Upper lobe of left lung (tissue), 6 donors: ENCODE data around the gene ASTN2. TPM values are rescaled to one million over a fixed set of nuclear protein-coding genes. Genes with fewer than 3 reads are reported as not detected.

Experiments used
- ATAC-seq, 2 donors: fragments of 200-7000 bp; cut with Tn5 transposase; one replicate each; pipeline ENCODE4 v1.9.1; 2022; ENCODE audit warnings: mild to moderate bottlenecking in 2 of 2, moderate library complexity in 2 of 2; ENCODE audit not compliant: low FRiP score in 2 of 2
- DNase-seq, 2 donors: peaks; one replicate each; pipeline ENCODE4 v3.0.0-alpha.2; 2019 to 2020
- H3K27ac ChIP-seq, 4 donors: fragments of 200-600 bp; sonication (generic); one replicate each; pipeline ENCODE4 v1.5.1; 2016 to 2019
- H3K27me3 ChIP-seq, 4 donors: fragments of 200-600 bp; sonication (generic); one replicate each; pipeline ENCODE4 v1.5.1; 2017 to 2019
- H3K36me3 ChIP-seq, 4 donors: fragments of 200-600 bp; sonication (generic); one replicate each; pipeline ENCODE4 v1.5.1; 2016 to 2019
- H3K4me1 ChIP-seq, 4 donors: fragments of 200-600 bp; sonication (generic); one replicate each; pipeline ENCODE4 v1.5.1; 2018 to 2019
- H3K4me3 ChIP-seq, 4 donors: fragments of 200-600 bp; sonication (generic); one replicate each; pipeline ENCODE4 v1.5.1; 2017 to 2019; ENCODE audit warnings: mild to moderate bottlenecking in 2 of 4, moderate library complexity in 1 of 4
- H3K9me3 ChIP-seq, 4 donors: fragments of 200-600 bp; sonication (generic); one replicate each; pipeline ENCODE4 v1.5.1; 2018 to 2019
- CTCF ChIP-seq, 6 experiments: fragments of 450-650 bp in 4 of 6; fragments of 200-600 bp in 2 of 6; sonication (generic) in 2 of 6; IDR thresholded peaks; one replicate each; pipeline ENCODE4 v1.5.1; 2016 to 2019; ENCODE audit warnings: antibody characterized with exemption in 6 of 6
- EP300 ChIP-seq, 4 donors: sonication (generic); formaldehyde crosslinking; IDR thresholded peaks; one replicate each; pipeline ENCODE4 v1.5.1; 2017; ENCODE audit warnings: antibody characterized with exemption in 4 of 4, control low read depth in 2 of 4
- POLR2A ChIP-seq, 4 donors: fragments of 450-650 bp; IDR thresholded peaks; one replicate each; pipeline ENCODE4 v1.5.1; 2016 to 2017; ENCODE audit warnings: antibody characterized with exemption in 4 of 4, mild to moderate bottlenecking in 2 of 4
- POLR2AphosphoS5 ChIP-seq, 2 donors: sonication (generic); formaldehyde crosslinking; IDR thresholded peaks; one replicate each; pipeline ENCODE4 v1.5.1; 2017; ENCODE audit warnings: antibody characterized with exemption in 2 of 2
- WGBS, 2 donors: methylation state at CpG; one replicate each; pipeline ENCODE4 v1.1.5; 2017 to 2018; 5-methylcytosine and 5-hydroxymethylcytosine counted together
- total RNA-seq, 6 donors: library from RNA; depleted of rRNA in 4 of 6; stranded (reverse); fragments of >200 nt in 4 of 6; gene quantifications; one replicate each; pipeline versions ENCODE4 v1.1.0 to v1.2.1, GENCODE V29; 2016 to 2021
- donor health status: DM: no; HTN: no; CAD: no; lungs with moderate emphysema.
- donor health status: DM: no; HTN: yes; CAD: no; lungs with severe emphysema.

Gene ASTN2
- total RNA-seq, 6 donors from 2014 or later = 2.0 to 7.5 (median 3.4) TPM

GRCh38 chr9:117379341-117379740, 35.5 kb downstream of the ASTN2 start:
- no peak overlapping the region for H3K4me3 ChIP-seq

GRCh38 chr9:117377046-117377445, 37.8 kb downstream of the ASTN2 start:
- no peak for ATAC-seq
- Histone ChIP-seq H3K4me3 (no peak overlapping the region), H3K9me3 (no peaks in the 10 kb centered on the region), H3K27me3 (no peaks in the 10 kb centered on the region), H3K36me3 (no peaks in the 10 kb centered on the region), H3K27ac (no peak overlapping the region), H3K4me1 (no peaks in the 10 kb centered on the region)
- no peak for DNase-seq
- 63 to 77% methylated on average over 3 to 5 of the region's 5 CpGs for WGBS, 2 donors
- TF ChIP-seq POLR2A (IDR thresholded peaks at IDR 0.05) (no peak), POLR2AphosphoS5 (IDR thresholded peaks at IDR 0.05) (no peak), CTCF (IDR thresholded peaks at IDR 0.05) (no peak), EP300 (IDR thresholded peaks at IDR 0.05) (no peak)

More at GRCh38 chr9:117379341-117379740, 35.5 kb downstream of the ASTN2 start:
- ATAC-seq = no peak
- H3K9me3 ChIP-seq = no peaks in the 10 kb centered on the region
- no peaks in the 10 kb centered on the region for H3K36me3 ChIP-seq
- no peak for TF ChIP-seq EP300 (IDR thresholded peaks at IDR 0.05)
- no peak for TF ChIP-seq POLR2A (IDR thresholded peaks at IDR 0.05)
- no peak for TF ChIP-seq POLR2AphosphoS5 (IDR thresholded peaks at IDR 0.05)
- no peak for TF ChIP-seq CTCF (IDR thresholded peaks at IDR 0.05)
- H3K4me1 ChIP-seq = no peaks in the 10 kb centered on the region
- no peaks in the 10 kb centered on the region for H3K27me3 ChIP-seq
- 72 to 73% methylated on average over 2 of the region's 2 CpGs for WGBS, 2 donors
- no peak for DNase-seq
- no peak overlapping the region for H3K27ac ChIP-seq

- no peak for ATAC-seq
- WGBS, 2 donors = 74% methylated on average over 1 of the region's 1 CpG
Measured at GRCh38 chr9:117375956-117376355, 38.9 kb downstream of the ASTN2 start.

GRCh38 chr9:117374076-117374725, 40.7 kb downstream of the ASTN2 start:
- Histone ChIP-seq H3K36me3 (no peaks in the 10 kb centered on the region), H3K27me3 (no peaks in the 10 kb centered on the region), H3K4me1 (no peaks in the 10 kb centered on the region), H3K9me3 (no peaks in the 10 kb centered on the region), H3K4me3 (no peak overlapping the region), H3K27ac (no peak overlapping the region)
- TF ChIP-seq POLR2AphosphoS5 (IDR thresholded peaks at IDR 0.05) (no peak), EP300 (IDR thresholded peaks at IDR 0.05) (no peak), CTCF (IDR thresholded peaks at IDR 0.05) (no peak), POLR2A (IDR thresholded peaks at IDR 0.05) (no peak)
- ATAC-seq = no peak
- no peak for DNase-seq
- 63 to 69% methylated on average over 4 of the region's 4 CpGs for WGBS, 2 donors

More at GRCh38 chr9:117375956-117376355, 38.9 kb downstream of the ASTN2 start:
- Histone ChIP-seq H3K36me3 (no peaks in the 10 kb centered on the region), H3K27ac (no peak overlapping the region), H3K4me3 (no peak overlapping the region), H3K4me1 (no peaks in the 10 kb centered on the region), H3K27me3 (no peaks in the 10 kb centered on the region), H3K9me3 (no peaks in the 10 kb centered on the region)
- TF ChIP-seq EP300 (IDR thresholded peaks at IDR 0.05) (no peak), POLR2AphosphoS5 (IDR thresholded peaks at IDR 0.05) (no peak), POLR2A (IDR thresholded peaks at IDR 0.05) (no peak), CTCF (IDR thresholded peaks at IDR 0.05) (no peak)
- DNase-seq = no peak

- ATAC-seq = no peak
- no peaks in the 10 kb centered on the region for H3K27me3 ChIP-seq
- H3K4me1 ChIP-seq = no peaks in the 10 kb centered on the region
- H3K36me3 ChIP-seq = no peaks in the 10 kb centered on the region
- DNase-seq = no peak
- WGBS, 2 donors = 15% methylated on average over 2 of the region's 2 CpGs
- no peak overlapping the region for H3K4me3 ChIP-seq
- no peak overlapping the region for H3K27ac ChIP-seq
- TF ChIP-seq CTCF (IDR thresholded peaks at IDR 0.05) (no peak), EP300 (IDR thresholded peaks at IDR 0.05) (no peak), POLR2A (IDR thresholded peaks at IDR 0.05) (no peak), POLR2AphosphoS5 (IDR thresholded peaks at IDR 0.05) (no peak)
- H3K9me3 ChIP-seq = no peaks in the 10 kb centered on the region
Measured at GRCh38 chr9:117368684-117369230, 46.1 kb downstream of the ASTN2 start.
